SK-N-SH (cell line): Measurements from ENCODE around the gene NTSR1. TPM values are rescaled to one million over a fixed set of nuclear protein-coding genes. Genes with fewer than 3 reads are reported as not detected.

Source experiments
- CTCF ChIA-PET: fragments of 300-600, 350-600 bp; formaldehyde crosslinking; extraction: SDS; loops from one replicate; lab custom pipeline; 2021; lab: Yijun Ruan, JAX
- POLR2A ChIA-PET: fragments of 350-600 bp; sonication (Branson Sonifier 250); formaldehyde crosslinking; extraction: SDS; loops from one replicate; lab custom pipeline; 2020; ENCODE audit warnings: antibody characterized with exemption, inconsistent platforms; lab: Yijun Ruan, JAX
- DNase-seq: peaks from one replicate; pipeline ENCODE4 v3.0.0; 2012
- H2AFZ ChIP-seq: fragments of 200-600 bp; sonication (generic); 2 replicates; pipeline ENCODE4 v1.8.1; 2016; ENCODE audit warnings: antibody characterized with exemption, mild to moderate bottlenecking, low read depth
- H3F3A ChIP-seq: fragments of 200-600 bp; sonication (generic); replicated peaks from 2 replicates; pipeline ENCODE3; 2016; ENCODE audit warnings: antibody characterized with exemption, mild to moderate bottlenecking; ENCODE audit not compliant: insufficient read depth
- H3K27ac ChIP-seq, 2 experiments: fragments of 200-500 bp in 1 of 2; fragments of 200-600 bp in 1 of 2; sonication (Bioruptor generic) in 1 of 2; sonication (generic), shearing (Covaris generic) in 1 of 2; 2 replicates each; pipeline versions ENCODE4 v1.5.1 to v1.6.1; 2014 to 2016; ENCODE audit warnings: low read depth in 2 of 2, inconsistent platforms in 1 of 2, low read length in 1 of 2, mild to moderate bottlenecking in 1 of 2, mixed read lengths in 1 of 2
- H3K27me3 ChIP-seq: fragments of 200-600 bp; sonication (generic), shearing (Covaris generic); 2 replicates; pipeline ENCODE4 v1.6.1; 2016; ENCODE audit warnings: mixed run types; ENCODE audit not compliant: insufficient read depth
- H3K36me3 ChIP-seq, 2 experiments: fragments of 200-500 bp in 1 of 2; fragments of 200-600 bp in 1 of 2; sonication (Bioruptor generic) in 1 of 2; sonication (generic) in 1 of 2; replicated peaks in 1 of 2; 2 replicates each; pipeline versions ENCODE3 to v1.5.1; 2014 to 2016; ENCODE audit warnings: low read length in 1 of 2, mild to moderate bottlenecking in 1 of 2; ENCODE audit not compliant: insufficient read depth in 2 of 2, control insufficient read depth in 1 of 2
- H3K4me1 ChIP-seq, 2 experiments: fragments of 200-500 bp in 1 of 2; fragments of 200-600 bp in 1 of 2; sonication (Bioruptor generic) in 1 of 2; sonication (generic), shearing (Covaris generic) in 1 of 2; 2 replicates each; pipeline versions ENCODE4 v1.5.1 to v1.6.1; 2014 to 2016; ENCODE audit warnings: low read depth in 1 of 2, low read length in 1 of 2, mixed run types in 1 of 2; ENCODE audit not compliant: insufficient read depth in 2 of 2, control insufficient read depth in 1 of 2
- H3K4me2 ChIP-seq: fragments of 200-600 bp; sonication (generic), shearing (Covaris generic); 2 replicates; pipeline ENCODE4 v1.6.1; 2017; ENCODE audit warnings: mixed run types
- H3K4me3 ChIP-seq, 2 experiments: fragments of 200-500 bp in 1 of 2; fragments of 200-600 bp in 1 of 2; sonication (Bioruptor generic) in 1 of 2; sonication (generic), shearing (Covaris generic) in 1 of 2; 2 replicates each; pipeline versions ENCODE4 v1.5.1 to v1.8.1; 2014 to 2016; ENCODE audit warnings: low read depth in 2 of 2, inconsistent platforms in 1 of 2, low read length in 1 of 2, mild to moderate bottlenecking in 1 of 2, mixed read lengths in 1 of 2, moderate library complexity in 1 of 2
- H3K79me2 ChIP-seq: fragments of 200-600 bp; sonication (generic); 2 replicates; pipeline ENCODE4 v1.8.1; 2017; ENCODE audit warnings: mild to moderate bottlenecking; ENCODE audit not compliant: insufficient read depth
- H3K9ac ChIP-seq: fragments of 200-600 bp; sonication (generic); 2 replicates; pipeline ENCODE4 v1.6.1; 2017; ENCODE audit warnings: mixed run types
- H3K9me2 ChIP-seq: fragments of 200-600 bp; sonication (generic); 2 replicates; pipeline ENCODE4 v1.6.1; 2017; ENCODE audit warnings: mixed run types
- H3K9me3 ChIP-seq: fragments of 200-600 bp; sonication (generic); 2 replicates; pipeline ENCODE4 v1.6.1; 2017; ENCODE audit warnings: mixed run types, mild to moderate bottlenecking, moderate library complexity
- H4K20me1 ChIP-seq: fragments of 200-600 bp; sonication (generic); 2 replicates; pipeline ENCODE4 v1.6.1; 2017; ENCODE audit warnings: mild to moderate bottlenecking, mixed run types; ENCODE audit not compliant: insufficient read depth
- FOXJ3 ChIP-seq: sonication (generic); formaldehyde crosslinking; IDR thresholded peaks from 2 replicates; pipeline ENCODE4 v1.5.1; 2020; ENCODE audit warnings: mild to moderate bottlenecking, missing genetic modification reagents
- RAD21 ChIP-seq: IDR thresholded peaks from 2 replicates; pipeline ENCODE4 v1.6.1; 2012; ENCODE audit warnings: mild to moderate bottlenecking, low read length
- TCF12 ChIP-seq: IDR thresholded peaks from 2 replicates; pipeline ENCODE4 v1.4.0; 2012
- WGBS: methylation state at CpG from one replicate; pipeline ENCODE4 v1.1.6; 2017; ENCODE audit warnings: low lambda C conversion rate; 5-methylcytosine and 5-hydroxymethylcytosine counted together
- polyA plus RNA-seq, 3 experiments: library from polyadenylated mRNA; depleted of rRNA; stranded (reverse); fragments of >200 nt; gene quantifications; 2 replicates each; pipeline ENCODE4 v1.2.3, GENCODE V29; 2012
- TF ChIP-seq, protein P1 (sequence below): IDR thresholded peaks from 2 replicates; pipeline ENCODE4 v1.4.0; 2012; ENCODE audit warnings: low read depth, borderline replicate concordance
- TF ChIP-seq, protein P2 (sequence below): fragments of 150-350 bp; IDR thresholded peaks from 2 replicates; pipeline ENCODE4 v1.6.1; 2017; ENCODE audit warnings: antibody characterized with exemption, low read length, low read depth, borderline replicate concordance
- TF ChIP-seq, protein P3 (sequence below): fragments of 200-600 bp; sonication (generic); IDR thresholded peaks from 2 replicates; pipeline ENCODE4 v1.6.1; 2017; ENCODE audit warnings: antibody characterized with exemption, mild to moderate bottlenecking, moderate library complexity

NTSR1 gene
- polyA plus RNA-seq, 1 of the 3 experiments (the other 2 are of a cell fraction) = 8.2 TPM

DNA sequence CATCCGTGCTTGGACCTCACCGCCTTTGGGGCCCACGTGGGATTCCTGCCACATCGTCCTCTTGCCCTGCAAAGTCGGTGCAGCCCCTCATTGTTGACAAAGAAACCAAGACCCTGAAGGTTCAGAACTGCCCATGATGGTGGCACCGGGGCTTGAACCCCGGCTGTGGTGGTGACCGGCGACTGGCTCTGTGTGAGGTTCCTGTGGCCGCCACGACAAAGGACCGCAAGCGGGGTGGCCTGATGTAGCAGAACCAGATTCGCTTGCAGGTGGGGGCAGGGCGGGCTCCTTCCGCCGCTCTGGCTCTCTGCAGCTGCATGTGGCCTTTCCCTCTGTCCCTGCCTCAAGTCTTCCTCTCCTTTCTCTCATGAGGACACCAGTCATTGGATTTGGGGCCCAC, 37.6 kb upstream of the NTSR1 start (continued):
- TF ChIP-seq, protein P1, sequence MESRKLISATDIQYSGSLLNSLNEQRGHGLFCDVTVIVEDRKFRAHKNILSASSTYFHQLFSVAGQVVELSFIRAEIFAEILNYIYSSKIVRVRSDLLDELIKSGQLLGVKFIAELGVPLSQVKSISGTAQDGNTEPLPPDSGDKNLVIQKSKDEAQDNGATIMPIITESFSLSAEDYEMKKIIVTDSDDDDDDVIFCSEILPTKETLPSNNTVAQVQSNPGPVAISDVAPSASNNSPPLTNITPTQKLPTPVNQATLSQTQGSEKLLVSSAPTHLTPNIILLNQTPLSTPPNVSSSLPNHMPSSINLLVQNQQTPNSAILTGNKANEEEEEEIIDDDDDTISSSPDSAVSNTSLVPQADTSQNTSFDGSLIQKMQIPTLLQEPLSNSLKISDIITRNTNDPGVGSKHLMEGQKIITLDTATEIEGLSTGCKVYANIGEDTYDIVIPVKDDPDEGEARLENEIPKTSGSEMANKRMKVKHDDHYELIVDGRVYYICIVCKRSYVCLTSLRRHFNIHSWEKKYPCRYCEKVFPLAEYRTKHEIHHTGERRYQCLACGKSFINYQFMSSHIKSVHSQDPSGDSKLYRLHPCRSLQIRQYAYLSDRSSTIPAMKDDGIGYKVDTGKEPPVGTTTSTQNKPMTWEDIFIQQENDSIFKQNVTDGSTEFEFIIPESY = no peak
- TF ChIP-seq, all 33 proteins: peak for 0

DNA sequence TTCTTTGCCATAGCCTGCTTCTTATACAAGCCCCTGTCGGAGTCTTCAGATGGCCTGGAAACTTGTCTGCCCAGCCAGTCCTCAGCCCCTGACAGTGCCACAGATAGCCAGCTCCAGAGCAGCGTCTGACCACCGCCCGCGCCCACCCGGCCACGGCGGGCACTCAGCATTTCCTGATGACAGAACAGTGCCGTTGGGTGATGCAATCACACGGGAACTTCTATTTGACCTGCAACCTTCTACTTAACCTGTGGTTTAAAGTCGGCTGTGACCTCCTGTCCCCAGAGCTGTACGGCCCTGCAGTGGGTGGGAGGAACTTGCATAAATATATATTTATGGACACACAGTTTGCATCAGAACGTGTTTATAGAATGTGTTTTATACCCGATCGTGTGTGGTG, 36.9 kb upstream of the NTSR1 start:
- Histone ChIP-seq H3K9me2 (no peaks in the 10 kb centered on the region), H3K9me3 (no peaks in the 10 kb centered on the region), H3K4me3 (no peak overlapping the region), H2AFZ (no peak overlapping the region), H3K79me2 (no peaks in the 10 kb centered on the region), H3K4me2 (no peak overlapping the region), H3K9ac (no peak overlapping the region), H3K36me3 (no peaks in the 10 kb centered on the region), H3K27me3 (no peaks in the 10 kb centered on the region), H3F3A (no peaks in the 10 kb centered on the region), H3K4me1 (peaks cover 0 to 4% of the 10 kb centered on the region in 2 experiments; a peak in 1 of 4 replicates), H4K20me1 (no peaks in the 10 kb centered on the region), H3K27ac (no peak overlapping the region)
- WGBS = 86% methylated on average over 15 of the region's 15 CpGs
- POLR2A ChIA-PET = no interaction called here
- no peak for DNase-seq
- no peak for TF ChIP-seq RAD21
- TF ChIP-seq FOXJ3 (CRISPR knock-in tag) = no peak
- TF ChIP-seq, protein P2, sequence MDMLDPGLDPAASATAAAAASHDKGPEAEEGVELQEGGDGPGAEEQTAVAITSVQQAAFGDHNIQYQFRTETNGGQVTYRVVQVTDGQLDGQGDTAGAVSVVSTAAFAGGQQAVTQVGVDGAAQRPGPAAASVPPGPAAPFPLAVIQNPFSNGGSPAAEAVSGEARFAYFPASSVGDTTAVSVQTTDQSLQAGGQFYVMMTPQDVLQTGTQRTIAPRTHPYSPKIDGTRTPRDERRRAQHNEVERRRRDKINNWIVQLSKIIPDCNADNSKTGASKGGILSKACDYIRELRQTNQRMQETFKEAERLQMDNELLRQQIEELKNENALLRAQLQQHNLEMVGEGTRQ = no peak
- CTCF ChIA-PET = interaction anchor here (1.0 to 2.2 kb wide), 3 partner anchors 117 to 120 kb away, joined by 3 to 11 read pairs (median 5); no protein-coding TSS in a partner anchor

DNA sequence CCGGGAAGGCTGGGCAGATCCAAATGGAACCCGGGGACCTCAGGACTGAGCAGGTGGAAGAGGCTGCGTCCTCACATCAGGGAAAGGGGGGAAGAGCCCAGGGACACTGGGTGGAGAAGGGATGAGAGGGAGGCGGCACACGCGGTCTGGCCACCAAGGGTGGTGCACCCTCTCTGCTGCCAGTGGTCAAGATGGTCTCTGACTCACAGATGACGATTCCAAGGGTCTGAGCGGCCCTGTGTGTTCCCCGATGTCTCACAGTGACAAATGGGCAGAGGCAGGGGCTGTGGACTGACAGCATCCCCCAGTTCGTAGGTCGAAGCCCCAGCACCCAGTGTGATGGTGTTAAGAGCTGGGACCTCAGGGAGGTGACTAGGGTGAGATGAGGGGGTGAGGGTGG, 34.3 kb upstream of the NTSR1 start:
- H3K27me3 ChIP-seq = no peaks in the 10 kb centered on the region
- POLR2A ChIA-PET = interaction anchor here (0.8 to 1.4 kb wide), 2 partner anchors 20 to 118 kb away, joined by 3 to 4 read pairs; no protein-coding TSS in a partner anchor
- H3K4me3 ChIP-seq = no peak overlapping the region
- no peaks in the 10 kb centered on the region for H3K79me2 ChIP-seq
- H3K9me3 ChIP-seq = no peaks in the 10 kb centered on the region
- no peak overlapping the region for H3K27ac ChIP-seq
- no peaks in the 10 kb centered on the region for H3K9me2 ChIP-seq
- no peak overlapping the region for H2AFZ ChIP-seq
- H3K9ac ChIP-seq = no peak overlapping the region
- H3F3A ChIP-seq = no peaks in the 10 kb centered on the region
- H3K4me2 ChIP-seq = no peak overlapping the region
- TF ChIP-seq, protein P3, sequence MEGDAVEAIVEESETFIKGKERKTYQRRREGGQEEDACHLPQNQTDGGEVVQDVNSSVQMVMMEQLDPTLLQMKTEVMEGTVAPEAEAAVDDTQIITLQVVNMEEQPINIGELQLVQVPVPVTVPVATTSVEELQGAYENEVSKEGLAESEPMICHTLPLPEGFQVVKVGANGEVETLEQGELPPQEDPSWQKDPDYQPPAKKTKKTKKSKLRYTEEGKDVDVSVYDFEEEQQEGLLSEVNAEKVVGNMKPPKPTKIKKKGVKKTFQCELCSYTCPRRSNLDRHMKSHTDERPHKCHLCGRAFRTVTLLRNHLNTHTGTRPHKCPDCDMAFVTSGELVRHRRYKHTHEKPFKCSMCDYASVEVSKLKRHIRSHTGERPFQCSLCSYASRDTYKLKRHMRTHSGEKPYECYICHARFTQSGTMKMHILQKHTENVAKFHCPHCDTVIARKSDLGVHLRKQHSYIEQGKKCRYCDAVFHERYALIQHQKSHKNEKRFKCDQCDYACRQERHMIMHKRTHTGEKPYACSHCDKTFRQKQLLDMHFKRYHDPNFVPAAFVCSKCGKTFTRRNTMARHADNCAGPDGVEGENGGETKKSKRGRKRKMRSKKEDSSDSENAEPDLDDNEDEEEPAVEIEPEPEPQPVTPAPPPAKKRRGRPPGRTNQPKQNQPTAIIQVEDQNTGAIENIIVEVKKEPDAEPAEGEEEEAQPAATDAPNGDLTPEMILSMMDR = no peak
- no peak for TF ChIP-seq TCF12
- TF ChIP-seq, all 33 proteins: peak for 0
- CTCF ChIA-PET = interaction anchor here (0.6 to 2.2 kb wide), 6 partner anchors 20 to 298 kb away, joined by 3 to 15 read pairs (median 3); no protein-coding TSS in a partner anchor
- Histone ChIP-seq H4K20me1 (no peaks in the 10 kb centered on the region), H3K4me1 (peaks cover 0 to 4% of the 10 kb centered on the region in 2 experiments; a peak in 1 of 4 replicates), H3K36me3 (no peaks in the 10 kb centered on the region)
- no peak for DNase-seq
- WGBS = 84% methylated on average over 10 of the region's 11 CpGs
